AG04450 (cell line): ENCODE results near the gene UQCC3. TPM values are rescaled to one million over a fixed set of nuclear protein-coding genes. Genes with fewer than 3 reads are reported as not detected.
"Not testable (repeated sequence)": the region's sequence is repeated elsewhere in the genome, so short reads cannot be mapped to it uniquely, and the experiment has no call there.

Source experiments
- CTCF ChIA-PET: fragments of 300-600, 350-600 bp; formaldehyde crosslinking; extraction: SDS; loops from one replicate; lab custom pipeline; 2022; ENCODE audit warnings: antibody characterized with exemption, inconsistent platforms; lab: Charles Lee
- POLR2A ChIA-PET: fragments of 350-600 bp; formaldehyde crosslinking; extraction: SDS; loops from one replicate; lab custom pipeline; 2021; ENCODE audit warnings: antibody characterized with exemption, inconsistent platforms; lab: Yijun Ruan, JAX
- DNase-seq: peaks from one replicate; pipeline ENCODE4 v3.0.0-alpha.2; 2011; ENCODE audit warnings: low read depth, low spot score
- H3K27ac ChIP-seq: one replicate; pipeline ENCODE4 v1.5.1; 2012; ENCODE audit warnings: low read depth, low read length, control low read depth
- H3K27me3 ChIP-seq: one replicate; pipeline ENCODE4 v1.6.0; 2012; ENCODE audit warnings: low read length; ENCODE audit not compliant: control insufficient read depth, insufficient read depth
- H3K4me3 ChIP-seq: 2 replicates; pipeline ENCODE4 v1.5.1; 2011; ENCODE audit warnings: mild to moderate bottlenecking, low read depth, low read length, control low read depth
- H3K9me3 ChIP-seq: 2 replicates; pipeline ENCODE4 v1.5.1; 2012; ENCODE audit warnings: low read length; ENCODE audit not compliant: control insufficient read depth, insufficient read depth
- polyA plus RNA-seq: library from polyadenylated mRNA; depleted of rRNA; stranded (reverse); fragments of >200 nt; gene quantifications from 2 replicates; pipeline ENCODE4 v1.2.3, GENCODE V29; 2011
- TF ChIP-seq, protein P1 (sequence below): IDR thresholded peaks from 2 replicates; pipeline ENCODE4 v1.5.1; 2011; ENCODE audit warnings: low read depth, low read length, control low read depth, inconsistent platforms

The UQCC3 gene
- polyA plus RNA-seq, 1 experiment = 6.2 TPM

DNA sequence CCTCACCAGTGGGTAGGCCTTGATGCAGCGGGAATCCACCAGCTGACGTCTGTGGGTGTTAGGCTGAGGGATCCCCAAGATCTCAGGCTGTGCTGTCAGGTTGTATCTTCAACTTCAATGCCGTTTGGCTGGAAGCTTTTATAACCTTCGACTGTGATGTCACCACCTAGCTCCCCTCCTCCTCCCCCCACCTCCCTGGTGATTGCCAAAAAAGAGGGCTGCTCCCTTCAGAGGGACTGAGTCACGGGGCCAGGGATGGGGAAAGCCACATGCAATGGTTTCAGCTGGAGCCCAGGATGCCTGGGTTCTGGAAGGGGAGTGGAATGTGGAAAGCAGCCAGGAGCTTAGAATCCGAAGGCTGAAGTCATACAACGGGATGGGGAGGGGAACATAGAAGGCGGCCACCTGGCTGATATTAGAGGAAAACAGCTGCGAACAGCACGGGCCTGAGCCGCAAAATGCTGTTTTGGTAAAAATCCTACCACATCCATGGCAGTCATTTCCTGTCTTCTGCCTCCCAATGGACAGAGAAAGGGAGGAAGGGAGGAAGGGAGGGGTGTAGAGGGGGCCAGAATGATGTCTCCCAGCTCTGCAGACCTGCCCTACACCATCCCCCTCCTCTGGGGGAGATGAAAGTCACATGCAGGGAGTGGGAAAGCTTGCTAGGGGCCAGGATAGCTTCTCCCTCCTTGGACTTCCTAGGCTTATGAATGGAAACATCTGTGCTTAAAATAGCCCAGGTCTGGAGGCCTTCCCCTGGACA is 18.1 kb downstream of the UQCC3 start, which contains the start of gene LRRN4CL:
LRRN4CL (minus strand) TSS at position 110 of the 763 bp plus-strand sequence. CDS start 1,022 bp downstream, outside the sequence.
- POLR2A ChIA-PET = interaction anchor here (0.5 to 3.4 kb wide), 21 partner anchors 9 to 862 kb away, joined by 3 to 35 read pairs (median 7); partner anchors contain the start of genes B3GAT3, C11orf98, CSKMT and EEF1G
- peak within 1 kb of the TSS; percentile 48 for H3K4me3 ChIP-seq
- H3K27me3 ChIP-seq = no peaks in the 10 kb centered on the region
- peak within 1 kb of the TSS; percentile 92 for H3K27ac ChIP-seq
- CTCF ChIA-PET = interaction anchor here (0.5 to 2.7 kb wide), 6 partner anchors 9 to 313 kb away, joined by 3 to 31 read pairs (median 4); partner anchors contain the start of gene LBHD1
- DNase-seq = peak; percentile 85
- TF ChIP-seq, protein P1, sequence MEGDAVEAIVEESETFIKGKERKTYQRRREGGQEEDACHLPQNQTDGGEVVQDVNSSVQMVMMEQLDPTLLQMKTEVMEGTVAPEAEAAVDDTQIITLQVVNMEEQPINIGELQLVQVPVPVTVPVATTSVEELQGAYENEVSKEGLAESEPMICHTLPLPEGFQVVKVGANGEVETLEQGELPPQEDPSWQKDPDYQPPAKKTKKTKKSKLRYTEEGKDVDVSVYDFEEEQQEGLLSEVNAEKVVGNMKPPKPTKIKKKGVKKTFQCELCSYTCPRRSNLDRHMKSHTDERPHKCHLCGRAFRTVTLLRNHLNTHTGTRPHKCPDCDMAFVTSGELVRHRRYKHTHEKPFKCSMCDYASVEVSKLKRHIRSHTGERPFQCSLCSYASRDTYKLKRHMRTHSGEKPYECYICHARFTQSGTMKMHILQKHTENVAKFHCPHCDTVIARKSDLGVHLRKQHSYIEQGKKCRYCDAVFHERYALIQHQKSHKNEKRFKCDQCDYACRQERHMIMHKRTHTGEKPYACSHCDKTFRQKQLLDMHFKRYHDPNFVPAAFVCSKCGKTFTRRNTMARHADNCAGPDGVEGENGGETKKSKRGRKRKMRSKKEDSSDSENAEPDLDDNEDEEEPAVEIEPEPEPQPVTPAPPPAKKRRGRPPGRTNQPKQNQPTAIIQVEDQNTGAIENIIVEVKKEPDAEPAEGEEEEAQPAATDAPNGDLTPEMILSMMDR = no peak
- no peaks in the 10 kb centered on the region for H3K9me3 ChIP-seq

DNA sequence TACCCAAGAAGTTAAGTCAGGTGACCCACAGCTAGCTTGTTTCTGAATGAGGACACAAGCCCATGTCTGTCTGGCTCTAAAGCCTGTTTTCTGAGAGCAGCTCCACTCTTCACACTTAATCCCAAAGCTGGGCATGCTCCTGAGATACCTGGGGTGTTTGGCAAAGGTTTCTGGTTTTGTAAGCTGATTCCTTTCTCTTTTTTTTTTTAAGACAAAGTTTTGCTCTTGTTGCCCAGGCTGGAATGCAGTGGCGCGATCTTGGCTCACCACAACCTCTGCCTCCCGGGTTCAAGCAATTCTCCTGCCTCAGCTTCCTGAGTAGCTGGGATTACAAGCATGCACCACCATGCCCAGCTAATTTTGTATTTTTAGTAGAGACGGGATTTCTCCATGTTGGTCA is 22.2 kb downstream of the UQCC3 start:
- not testable (repeated sequence) for DNase-seq, H3K9me3 ChIP-seq, H3K27ac ChIP-seq, H3K27me3 ChIP-seq, H3K4me3 ChIP-seq
- CTCF ChIA-PET = interaction anchor here (0.6 to 4.3 kb wide), 14 partner anchors 8 to 312 kb away, joined by 3 to 36 read pairs (median 5); partner anchors contain the start of genes C11orf98 and CSKMT
- POLR2A ChIA-PET = interaction anchor here (2.7 kb wide), 1 partner anchor 28 kb away, joined by 21 read pairs; the partner anchor contains the start of genes C11orf98 and CSKMT

DNA sequence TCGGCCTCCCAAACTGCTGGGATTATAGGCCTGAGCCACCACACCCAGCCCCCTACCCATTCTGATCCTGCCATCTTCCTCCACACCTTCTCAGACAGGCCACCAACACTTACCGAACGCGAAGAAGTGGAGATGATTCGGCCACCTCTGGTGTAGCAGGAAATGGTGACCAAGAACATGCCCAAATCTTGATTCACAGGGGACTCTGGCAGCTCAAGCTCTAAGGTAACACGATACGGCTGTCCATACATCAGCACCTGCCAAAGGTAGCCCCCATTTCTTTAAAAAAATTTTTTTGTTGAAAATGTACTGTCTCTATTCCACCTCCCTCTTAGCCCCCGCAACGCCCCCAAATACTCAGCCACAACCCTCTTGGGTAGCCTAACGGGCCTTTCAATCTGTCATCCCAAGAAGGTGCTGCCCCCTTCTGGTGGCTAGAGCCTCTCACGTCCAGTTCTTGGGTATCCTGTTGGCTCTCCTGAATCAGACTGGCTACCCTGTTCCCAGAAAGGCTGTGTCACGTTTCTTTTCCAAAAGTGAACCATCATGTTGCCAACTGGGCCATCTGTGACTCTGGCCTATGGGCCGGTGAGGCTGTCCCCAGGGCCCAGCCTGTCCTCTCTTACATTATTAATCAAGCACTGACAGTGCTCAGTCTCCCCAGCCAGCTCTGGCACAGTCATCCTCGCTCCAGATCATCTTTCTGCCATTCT is 23.1 kb downstream of the UQCC3 start:
- CTCF ChIA-PET = interaction anchor here (0.7 to 4.3 kb wide), 15 partner anchors 9 to 319 kb away, joined by 3 to 36 read pairs (median 5); partner anchors contain the start of genes C11orf98 and CSKMT
- no peak overlapping the region for H3K4me3 ChIP-seq
- H3K27me3 ChIP-seq = no peaks in the 10 kb centered on the region
- no peaks in the 10 kb centered on the region for H3K9me3 ChIP-seq
- TF ChIP-seq, protein P1 = peak; percentile 90
- no peak overlapping the region for H3K27ac ChIP-seq
- POLR2A ChIA-PET = interaction anchor here (0.6 to 2.7 kb wide), 7 partner anchors 11 to 73 kb away, joined by 3 to 21 read pairs (median 4); partner anchors contain the start of genes B3GAT3, C11orf98, CSKMT and HNRNPUL2
- DNase-seq = peak; percentile 55

DNA sequence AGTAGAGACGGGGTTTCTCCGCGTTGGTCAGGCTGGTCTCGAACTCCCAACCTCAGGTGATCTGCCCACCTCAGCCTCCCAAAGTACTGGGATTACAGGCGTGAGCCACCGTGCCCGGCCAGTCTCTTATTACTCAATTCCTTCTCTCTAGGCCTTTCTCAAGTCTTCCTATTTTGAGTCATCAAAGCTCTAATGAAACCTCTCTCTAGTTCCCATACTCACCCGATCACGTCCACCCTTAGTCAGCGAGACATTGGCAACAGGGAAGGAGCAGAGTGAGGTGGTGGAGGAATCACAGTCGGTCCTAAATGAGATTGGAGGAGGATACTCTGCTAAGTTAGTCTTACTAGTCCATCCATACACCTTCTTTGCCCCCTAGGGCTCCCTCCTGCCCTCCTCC is 30.8 kb downstream of the UQCC3 start:
- no peak for DNase-seq
- Histone ChIP-seq H3K9me3 (no peaks in the 10 kb centered on the region), H3K4me3 (no peak overlapping the region), H3K27me3 (no peaks in the 10 kb centered on the region), H3K27ac (no peak overlapping the region)
- TF ChIP-seq, protein P1 = no peak
- POLR2A ChIA-PET = interaction anchor here (0.6 kb wide), 1 partner anchor 153 kb away, joined by 3 read pairs; no protein-coding TSS in a partner anchor
- CTCF ChIA-PET = interaction anchor here (2.8 kb wide), 1 partner anchor 8 kb away, joined by 22 read pairs; no protein-coding TSS in a partner anchor

DNA sequence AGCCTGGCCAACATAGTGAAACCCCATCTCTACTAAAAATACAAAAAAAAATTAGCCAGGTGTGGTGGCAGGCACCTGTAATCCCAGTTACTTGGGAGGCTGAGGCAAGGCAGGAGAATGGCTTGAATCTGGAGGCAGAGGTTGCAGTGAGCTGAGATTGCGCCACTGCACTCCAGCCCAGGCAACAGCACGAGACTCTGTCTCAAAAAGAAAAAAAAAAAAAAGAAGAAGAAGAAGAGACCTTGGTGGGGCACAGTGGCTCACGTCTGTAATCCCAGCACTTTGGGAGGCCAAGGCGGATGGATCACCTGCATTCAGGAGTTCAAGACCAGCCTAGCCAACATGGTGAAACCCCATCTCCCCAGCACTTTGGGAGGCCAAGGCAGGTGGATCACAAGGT is 32.4 kb downstream of the UQCC3 start:
- DNase-seq, POLR2A ChIA-PET, H3K27me3 ChIP-seq, H3K27ac ChIP-seq, H3K4me3 ChIP-seq, H3K9me3 ChIP-seq: not testable (repeated sequence)
- CTCF ChIA-PET = interaction anchor here (0.6 to 2.8 kb wide), 4 partner anchors 10 to 158 kb away, joined by 3 to 22 read pairs (median 4); no protein-coding TSS in a partner anchor
